Measurements from ENCODE around the gene ZAP70.
"Not testable (repeated sequence)": the region's sequence is repeated elsewhere in the genome, so short reads cannot be mapped to it uniquely, and the experiment has no call there.

The ZAP70 gene

DNA sequence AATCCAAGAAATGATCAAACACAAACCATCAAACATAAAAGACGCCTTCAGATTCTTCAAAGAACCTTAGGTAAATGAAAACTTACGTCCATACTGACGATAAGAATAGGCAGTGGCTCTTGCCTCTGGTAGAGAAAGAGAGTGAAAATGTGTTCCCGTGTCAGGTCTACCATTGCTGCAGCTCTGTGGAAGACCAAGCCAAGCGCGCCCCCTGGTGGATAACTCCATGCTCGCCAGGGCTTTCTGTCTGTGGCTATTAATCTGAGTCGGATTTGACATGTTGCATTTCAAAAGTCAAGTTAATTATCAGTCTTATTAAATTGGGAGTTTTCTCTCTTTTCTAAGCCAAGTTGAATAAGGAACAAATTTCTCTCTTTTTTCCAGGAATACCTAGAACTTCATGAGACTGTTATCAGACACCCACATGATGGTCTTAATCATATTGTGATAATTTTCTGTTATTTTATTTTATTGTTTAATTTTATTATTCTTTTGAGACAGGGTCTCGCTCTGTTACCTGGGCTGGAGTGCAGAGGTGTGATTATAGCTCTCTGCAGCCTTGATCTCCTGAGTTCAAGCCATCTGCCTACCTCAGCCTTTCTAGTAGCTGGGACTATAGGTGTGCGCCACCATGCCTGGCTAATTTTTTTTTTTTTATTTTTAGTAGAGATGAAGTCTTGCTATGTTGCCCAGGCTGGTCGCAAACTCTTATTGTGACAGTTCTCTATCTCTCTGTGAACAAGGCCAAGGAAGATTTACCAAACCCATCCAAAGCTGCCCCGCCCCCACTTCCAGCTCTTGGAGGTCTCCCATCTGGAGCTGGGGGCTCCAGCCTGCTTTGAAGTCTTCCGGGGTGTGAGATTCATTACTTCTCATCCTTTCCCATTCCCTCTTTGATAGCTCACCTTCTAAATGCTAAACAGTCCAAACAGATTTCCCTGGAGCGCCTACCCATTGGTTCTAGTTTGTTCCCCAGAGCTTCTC lies 15.8 kb upstream of the ZAP70 start:
- DNase-seq (ENCODE audit: low spot score) = peak; percentile 77

DNA sequence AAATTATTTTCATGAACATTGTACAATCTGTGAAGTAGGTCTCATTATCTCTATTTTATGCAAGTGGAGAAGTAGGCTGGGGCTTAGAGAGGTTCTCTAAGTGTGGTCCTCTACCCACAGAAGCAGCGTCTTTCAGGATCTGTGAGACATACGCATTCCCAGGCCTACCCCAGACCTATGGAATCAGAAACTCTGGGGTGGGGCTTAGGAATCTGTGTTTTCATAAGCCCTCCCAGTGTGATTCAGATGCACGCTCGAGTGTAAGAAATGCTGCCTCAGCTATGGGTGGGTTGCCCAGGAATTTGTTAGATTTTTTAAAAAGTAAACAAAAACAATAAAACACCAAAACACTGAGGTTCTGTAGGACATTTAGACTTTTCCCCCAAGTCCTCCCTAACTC lies 14.8 kb upstream of the ZAP70 start:
- DNase-seq (ENCODE audit: low spot score) = no peak

DNA sequence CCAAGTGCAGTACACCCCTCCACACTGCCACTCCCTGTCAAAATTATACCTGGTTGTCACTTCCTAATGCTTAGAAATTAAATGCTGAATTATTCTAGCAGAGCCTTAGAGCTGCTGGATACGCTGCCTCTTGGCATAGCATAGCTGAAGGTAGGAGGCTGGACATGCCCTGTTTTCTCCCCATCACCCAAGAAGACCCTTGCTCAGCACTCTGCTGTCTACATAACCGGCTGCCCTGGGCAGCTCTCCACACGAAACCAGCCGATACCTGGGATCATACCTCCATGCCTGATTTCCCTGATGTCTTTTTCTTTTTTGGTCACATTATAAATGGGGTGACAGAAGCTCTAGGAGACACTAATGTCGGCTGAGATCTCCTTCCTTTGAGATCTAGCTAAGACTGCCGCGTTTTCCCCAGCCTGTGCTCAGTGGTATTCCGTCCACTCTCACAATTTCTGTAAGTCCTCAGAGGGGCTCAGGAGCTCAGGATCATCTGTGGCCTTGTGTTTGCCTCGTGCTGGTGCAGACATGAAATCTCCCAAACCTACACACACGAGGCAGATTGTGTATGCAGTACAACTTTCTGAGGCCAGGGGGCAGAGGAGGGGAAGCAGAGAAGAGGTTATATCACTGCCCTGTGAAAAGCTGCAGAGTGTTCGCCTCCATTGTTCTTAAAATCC lies 13.5 kb upstream of the ZAP70 start:
- DNase-seq (ENCODE audit: low spot score) = peak; percentile 74

DNA sequence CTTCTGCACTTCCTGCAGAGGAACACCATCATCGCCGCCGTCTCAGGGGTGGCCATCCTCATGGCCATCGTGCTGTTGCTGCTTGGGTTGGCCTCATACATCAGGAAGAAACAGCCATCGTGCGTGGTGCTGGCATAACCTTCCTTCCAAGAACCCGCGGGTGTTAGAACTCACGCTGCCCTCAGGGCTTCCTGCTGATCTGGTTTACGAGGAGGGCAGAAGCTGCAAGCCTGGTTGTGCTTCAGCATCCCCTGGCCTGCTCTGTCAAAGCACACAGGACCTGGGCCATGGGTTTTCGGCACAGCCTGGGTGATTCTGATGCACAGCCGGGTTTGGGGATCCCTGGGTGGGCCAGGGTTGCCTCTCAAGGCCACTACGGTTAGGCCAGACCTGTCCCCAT lies 12.2 kb upstream of the ZAP70 start:
- DNase-seq (ENCODE audit: low spot score) = no peak

DNA sequence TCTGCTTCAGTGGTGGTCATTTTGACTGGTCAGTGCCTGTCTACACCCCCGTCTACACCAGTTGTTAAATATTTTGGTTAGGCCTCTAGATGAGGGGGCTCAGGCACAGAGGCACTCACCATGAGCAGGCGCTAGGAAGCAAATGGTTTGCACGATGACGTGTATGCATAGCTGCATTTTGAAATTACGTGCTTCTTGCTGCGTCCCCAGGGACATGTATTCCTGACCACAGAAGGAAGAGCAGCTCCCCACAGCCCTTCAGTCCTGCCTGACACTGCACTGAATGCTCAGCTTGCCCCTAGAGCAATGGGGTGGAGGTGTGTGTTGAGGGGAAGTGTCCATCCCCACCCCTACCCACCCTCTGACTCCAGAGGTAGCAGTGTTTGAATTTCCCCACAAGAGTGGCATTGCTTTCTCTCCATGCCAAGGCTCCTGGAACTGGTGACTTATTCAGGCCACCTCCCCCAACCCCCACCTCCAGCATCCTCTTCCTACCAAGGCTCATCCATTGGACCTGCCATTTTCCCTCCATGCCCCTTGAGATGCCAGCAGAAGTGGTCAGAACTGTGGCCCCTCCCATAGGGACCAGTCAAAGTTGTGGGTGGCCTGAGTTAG lies 11.4 kb upstream of the ZAP70 start:
- no peak for DNase-seq (ENCODE audit: low spot score)

DNA sequence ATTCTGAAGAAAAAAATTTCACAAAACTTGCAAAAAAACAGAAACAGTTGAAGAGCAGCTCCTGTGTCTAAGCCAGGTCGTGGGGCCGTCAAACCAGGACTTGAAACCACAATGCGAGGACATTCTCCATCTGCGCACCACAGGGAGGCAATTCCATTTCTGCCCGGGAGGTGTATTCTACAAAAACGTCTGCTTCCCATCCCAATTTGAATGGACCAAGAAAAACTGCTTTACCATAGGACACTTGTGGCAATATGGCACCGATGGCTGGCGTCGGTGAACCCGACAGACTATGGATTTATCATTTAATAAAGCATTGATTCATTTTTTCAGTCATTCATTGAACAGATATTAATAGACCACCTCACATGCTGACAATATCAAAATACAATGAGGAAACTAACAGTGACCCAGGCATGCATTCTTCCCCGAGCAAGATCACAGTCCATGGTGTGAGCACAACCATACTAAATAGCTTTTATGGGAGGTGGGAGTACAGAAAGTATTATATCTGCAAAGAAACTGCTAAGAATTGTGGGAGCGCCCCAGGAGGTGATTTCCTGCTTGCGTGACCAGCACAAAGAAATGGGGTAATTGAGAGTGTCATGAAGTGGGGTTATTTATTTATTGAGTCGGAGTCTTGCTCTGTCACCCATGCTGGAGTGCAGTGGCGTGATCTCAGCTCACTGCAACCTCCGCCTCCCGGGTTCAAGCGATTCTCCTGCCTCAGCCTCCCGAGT lies 10.5 kb upstream of the ZAP70 start:
- DNase-seq (ENCODE audit: low spot score) = no peak

DNA sequence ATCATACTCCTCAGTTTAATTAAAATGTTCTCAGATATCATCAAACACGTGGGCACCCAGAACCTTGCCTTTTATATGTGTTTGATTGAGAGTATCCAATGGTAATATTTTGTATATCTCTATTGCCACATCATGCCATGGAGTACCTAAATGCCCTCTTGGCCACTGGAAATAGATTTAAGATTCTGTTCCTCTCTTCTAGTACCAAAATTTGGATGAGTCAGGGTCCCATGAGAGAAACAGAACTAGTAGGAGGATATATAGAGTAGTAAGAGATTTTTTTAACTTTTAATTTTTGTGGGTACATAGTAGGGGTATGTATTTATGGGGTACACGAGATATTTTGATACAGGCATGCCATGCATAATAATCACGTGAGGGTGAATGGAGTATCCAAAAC lies 9.6 kb upstream of the ZAP70 start:
- no peak for DNase-seq (ENCODE audit: low spot score)

DNA sequence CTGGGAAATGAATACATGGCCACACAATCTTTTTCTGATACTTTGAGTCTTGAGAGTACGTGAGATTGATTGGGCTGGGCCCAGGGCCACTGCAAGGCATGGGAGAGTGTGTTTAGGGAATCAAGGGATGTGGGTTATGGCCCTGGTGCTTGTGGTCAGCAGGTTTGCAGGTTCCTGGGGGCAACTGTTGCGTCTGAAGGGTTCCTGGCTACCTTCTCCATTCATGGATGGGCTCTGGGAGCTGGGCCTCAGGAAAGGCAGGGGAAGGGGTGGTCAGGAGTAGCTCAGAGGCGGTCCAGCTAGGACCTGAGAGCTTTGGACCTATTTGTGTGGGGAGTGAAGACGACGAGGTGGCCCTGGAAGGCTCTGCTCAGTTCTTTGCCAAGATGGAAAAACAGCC lies 8.4 kb upstream of the ZAP70 start:
- DNase-seq (ENCODE audit: low spot score) = no peak

DNA sequence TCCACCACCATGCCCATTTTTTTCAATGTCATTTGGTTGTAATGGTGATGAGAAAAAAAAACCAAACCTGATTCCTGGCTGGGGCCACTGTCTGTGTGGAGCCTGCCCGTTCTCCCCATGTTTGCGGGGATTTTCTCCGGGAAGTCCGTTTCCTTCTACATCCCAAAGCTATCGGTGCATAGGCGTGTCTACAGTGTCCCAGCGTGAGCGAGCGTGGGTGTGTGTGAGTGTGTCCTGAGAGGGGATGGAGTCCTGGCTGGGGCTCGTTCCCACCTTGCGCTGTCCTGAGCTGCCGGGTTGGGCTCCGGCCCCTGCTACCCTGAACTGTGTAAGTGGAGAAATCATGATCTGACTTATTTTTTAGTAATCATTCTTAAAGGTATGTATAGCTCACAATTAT lies 7.3 kb upstream of the ZAP70 start:
- no peak for DNase-seq (ENCODE audit: low spot score)

DNA sequence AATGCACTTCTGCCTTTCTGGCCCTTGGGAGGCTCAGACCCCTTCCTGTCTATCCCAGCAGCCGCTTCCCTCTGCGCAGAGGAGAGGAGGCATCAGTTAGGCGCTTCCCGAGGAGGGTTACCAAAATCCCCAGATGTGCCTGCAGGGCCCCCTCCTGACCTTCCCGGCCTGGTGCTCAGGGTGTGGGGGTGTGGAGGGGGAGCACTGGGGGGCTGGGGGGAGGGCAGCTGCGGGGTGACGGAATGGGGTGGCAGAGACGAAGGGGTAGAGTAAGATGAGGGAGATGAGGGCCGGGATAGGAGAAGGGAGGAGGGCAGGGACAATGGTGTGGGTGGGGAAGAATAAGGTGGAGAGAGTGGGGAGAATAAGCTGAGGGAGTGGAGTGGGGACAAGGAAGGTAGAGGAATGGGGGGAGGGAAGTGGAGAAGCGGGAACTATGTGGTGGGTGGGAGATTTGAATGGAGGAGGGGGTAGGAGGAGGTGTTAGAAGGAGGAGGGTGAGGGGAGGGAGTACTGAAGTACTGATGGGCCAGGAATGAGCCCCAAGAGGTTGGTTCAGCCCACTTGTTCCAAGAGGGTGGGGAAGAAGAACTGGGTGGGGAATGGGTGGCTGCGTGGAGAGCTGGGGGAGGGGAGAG lies 6.5 kb upstream of the ZAP70 start:
- DNase-seq (ENCODE audit: low spot score) = no peak

DNA sequence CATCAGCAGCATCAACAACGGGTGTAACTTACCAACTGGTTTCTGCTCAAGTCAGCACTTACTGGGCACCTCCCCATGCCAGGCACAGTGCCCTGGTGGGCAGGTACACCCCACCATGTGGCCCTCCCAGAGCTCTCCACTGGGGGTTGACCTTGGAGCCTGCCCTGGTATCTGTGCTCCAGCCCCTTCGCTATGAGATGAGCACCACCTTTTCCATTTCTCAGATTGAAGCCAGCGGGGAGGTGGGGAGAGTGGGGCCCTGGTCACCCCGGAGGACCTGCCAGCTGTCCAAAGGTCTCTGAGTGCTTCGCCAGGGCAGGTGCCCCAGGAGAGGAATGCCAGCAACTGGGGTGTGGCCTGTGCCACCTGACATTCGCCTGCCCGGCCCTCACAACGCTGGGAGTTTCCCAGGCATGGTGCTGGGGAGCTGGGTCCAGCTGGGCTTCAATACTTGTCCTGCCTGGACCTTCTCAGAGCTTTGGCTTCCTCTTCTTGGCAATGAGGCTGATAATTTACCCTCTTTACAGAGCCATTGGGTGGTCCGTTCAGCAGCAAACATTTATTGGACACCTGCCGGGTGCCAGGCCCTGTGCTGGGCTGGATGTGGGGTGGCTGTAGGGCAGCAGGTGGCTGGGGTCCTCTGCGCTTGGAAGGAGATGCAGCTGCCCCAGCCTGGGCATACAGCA lies 5.9 kb upstream of the ZAP70 start:
- DNase-seq (ENCODE audit: low spot score) = no peak

DNA sequence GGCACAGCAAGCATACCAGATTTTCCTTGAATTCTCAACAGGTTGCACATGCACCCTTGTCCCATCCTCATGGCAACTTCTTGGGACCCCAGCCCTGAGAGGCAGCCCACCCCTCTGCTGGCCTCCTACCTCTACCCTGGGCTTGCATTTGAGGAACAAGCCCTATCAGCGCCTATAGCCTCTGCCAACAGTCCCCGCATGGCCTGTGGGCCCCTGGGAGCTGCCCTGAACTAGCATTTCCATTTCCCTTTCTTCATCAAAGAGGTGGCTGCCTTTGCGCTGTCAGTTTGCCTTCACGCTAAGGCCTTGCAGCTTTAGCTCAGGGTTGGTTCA lies 5.4 kb upstream of the ZAP70 start:
- no peak for DNase-seq (ENCODE audit: low spot score)

DNA sequence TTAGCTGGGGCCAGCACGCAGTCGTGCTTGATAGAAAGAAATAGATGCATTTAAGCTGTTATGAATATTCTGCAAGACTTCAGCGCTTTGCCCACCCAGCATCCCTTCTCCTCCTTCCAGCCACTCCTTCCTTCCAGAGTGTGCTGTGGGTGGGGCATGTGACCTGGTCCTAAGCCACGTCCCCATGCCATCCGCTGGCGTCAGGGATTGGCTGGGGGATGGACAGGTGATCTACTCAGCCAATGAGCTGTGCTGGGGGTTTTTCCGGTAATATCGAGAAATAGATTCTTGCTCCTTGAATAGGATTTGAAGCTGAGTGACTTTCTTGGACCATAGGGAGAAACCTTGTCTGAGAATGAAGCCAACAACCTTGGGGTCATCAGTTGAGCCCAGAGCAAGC lies 4.8 kb upstream of the ZAP70 start:
- no peak for DNase-seq (ENCODE audit: low spot score)

DNA sequence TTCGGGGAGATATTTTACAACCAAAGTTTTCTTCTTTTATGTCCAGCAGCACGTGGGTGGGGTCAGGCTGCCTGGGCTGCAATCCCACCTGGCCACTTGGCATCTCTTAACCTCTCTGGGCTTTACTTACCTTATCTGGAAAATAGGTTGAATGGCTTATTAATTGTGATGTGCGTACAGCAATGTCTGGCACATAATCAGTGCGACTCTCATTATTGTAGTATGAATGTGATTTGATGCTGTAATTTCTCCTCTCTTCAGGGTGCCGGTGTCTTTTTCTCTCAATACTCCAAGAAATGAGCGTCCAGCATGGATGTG lies 2.0 kb upstream of the ZAP70 start:
- no peak for DNase-seq (ENCODE audit: low spot score)

DNA sequence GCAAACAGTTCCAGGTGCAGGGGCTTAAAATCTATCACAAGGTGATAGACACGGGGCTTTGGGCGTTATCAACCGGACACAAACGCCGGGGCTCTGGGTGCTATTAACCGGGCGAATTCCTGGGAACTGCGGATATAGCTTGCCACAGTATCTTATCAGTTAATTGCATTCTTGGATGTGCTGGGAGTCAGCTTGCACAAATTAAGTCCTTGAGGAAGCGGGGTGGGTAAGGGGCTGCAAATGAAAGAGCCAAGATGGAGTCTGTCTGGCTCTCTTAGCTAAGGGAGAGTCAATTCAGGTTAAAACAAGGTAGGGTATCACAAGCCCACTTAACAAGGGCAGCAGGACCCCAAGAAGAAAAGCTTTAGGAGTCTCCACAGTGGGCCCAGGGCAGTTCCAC lies 1.2 kb upstream of the ZAP70 start:
- DNase-seq (ENCODE audit: low spot score) = not testable (repeated sequence)

DNA sequence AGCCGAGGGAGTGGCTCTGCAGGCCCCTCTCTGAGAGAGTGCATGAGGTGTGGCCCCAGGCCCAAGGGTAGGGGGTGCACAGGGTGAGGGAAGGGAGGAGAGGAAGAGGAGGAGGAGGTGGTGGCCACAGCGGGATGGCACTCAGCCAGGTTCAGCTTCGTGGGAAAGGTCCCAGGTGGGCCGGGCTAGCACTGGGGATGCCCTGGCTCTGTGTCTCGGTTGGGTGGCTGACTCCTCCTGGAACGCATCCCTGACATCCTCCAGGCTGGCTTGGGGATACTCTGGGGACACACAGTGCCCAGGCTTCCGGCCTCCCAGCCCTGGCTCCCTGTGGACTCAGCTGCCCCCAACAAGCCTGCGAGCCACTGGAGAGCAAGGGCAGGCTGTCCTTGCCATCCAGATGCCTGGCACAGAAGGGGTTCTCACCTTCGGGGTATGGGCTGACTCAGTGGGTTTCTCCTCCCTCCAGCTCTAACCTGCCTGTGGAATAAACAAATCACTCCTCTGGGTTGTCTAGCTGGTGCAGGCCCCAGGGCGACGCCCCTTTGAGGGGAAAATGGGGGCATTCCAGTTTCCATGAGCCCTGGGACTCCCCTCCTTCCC lies 582 bp upstream of the ZAP70 start:
- DNase-seq (ENCODE audit: low spot score) = no peak

DNA sequence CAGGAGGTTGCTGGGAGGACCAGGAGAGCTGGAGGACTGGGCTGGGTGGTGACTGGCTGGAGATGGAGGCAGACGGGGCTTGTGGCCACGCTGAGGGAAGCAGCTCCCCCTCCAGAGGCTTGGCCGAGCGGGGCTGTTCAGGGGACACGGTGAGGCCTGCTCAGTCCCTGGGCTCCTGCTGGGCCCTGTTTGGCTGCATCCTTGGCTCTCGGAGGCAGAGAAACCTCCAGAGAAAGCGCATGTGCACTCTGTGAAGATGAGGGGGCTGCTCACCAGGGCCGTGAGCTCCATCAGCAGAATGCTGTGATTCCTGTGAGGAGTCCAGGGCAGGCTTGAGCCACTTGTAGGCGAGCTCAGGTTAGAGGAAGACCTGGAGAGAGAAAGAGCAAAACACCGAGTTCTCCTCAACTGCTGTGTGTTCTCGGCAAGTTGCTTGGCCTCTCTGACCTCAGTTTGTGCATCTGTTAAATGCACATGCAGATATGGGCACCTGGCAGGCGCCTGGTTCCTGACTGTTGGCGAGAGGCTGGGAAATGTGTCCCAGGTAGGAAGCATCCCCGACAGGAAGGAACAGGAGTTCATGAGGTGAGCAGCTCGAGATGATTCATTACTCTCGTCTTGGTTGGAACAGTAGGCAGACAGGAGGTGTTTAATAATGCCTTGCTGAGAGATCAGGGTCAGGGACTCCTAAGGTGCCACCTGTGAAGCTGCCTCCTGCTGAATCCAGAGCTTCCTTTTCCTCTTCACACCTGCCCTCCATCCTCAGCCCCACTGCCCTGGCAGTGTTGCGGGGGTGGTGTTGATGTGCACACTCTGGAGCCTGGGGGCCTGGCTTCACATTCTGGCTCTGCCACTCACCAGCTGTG lies 941 bp downstream of the ZAP70 start:
- DNase-seq (ENCODE audit: low spot score) = no peak

DNA sequence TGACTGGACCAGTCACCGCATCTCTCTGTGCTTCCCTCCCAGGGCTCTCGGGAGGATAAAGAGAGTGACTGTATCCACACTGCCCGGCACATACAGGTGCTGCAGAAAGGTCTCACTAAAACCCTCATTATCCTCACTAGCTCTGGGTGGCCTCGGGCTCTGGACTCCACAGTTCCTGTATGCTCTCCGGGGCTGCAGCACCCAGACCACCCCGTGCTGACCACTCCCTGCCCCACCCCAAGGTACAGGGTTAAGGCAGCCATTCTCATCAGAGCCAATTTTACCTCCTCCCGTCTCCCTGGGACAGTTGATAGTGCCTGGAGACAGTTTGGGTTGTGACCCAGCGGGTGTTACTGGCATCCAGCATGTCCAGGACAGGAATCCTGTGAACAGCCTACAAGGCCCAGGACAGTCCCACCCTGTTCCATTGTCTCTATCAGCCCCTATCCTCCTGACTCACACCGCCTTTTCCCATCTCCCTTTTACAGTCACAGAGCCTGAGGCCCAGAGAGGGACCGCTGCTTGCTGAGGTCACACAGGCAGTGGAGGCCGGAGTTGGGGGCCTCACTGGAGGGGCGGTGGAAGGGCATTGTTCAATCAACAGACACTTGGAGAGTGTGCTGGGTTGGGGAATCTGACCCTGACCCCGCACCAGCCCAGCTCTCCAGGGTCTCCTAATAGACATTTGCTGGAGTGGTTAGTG lies 1.7 kb downstream of the ZAP70 start:
- no peak for DNase-seq (ENCODE audit: low spot score)
